ACHN (cell line): Measurements from ENCODE around the gene QSOX2.
A peak's percentile ranks its signal among the peaks of the same experiment; 100 is the strongest.

Experiments used
- DNase-seq: peaks from one replicate; pipeline ENCODE4 v3.0.0-alpha.2; 2015
- in situ Hi-C: cut with HindIII; loops from 2 replicates; pipeline ENCODE4 v1.10.0; 2017; ENCODE audit warnings: low sequenced_read_pairs, low pct_ligation_motif_present, low pct_unique_long_range_greater_than_20kb

Gene QSOX2

GRCh38 chr9:136230773-136231172 is 14.8 kb downstream of the QSOX2 start:
- in situ Hi-C loops, result no loop called here
- DNase-seq, result no peak

DNA sequence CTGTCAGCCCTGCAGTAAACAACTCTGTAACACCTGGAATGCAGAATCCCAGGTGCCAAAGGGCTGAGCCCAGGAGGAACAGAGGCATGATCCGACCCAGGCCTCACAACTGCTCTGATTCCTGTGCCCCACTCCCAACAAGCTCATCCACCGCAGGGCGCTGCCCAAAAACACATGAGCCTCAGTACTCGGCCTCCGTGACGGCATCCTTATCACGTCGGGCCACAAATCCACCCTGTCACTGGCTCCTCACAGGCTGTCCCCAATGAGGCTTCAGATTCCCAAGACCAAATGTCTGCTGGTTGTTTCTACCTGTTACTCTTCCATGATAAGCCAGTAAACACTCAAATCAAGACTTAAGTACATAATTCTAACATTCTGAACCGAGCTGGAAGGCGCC is 15.2 kb downstream of the QSOX2 start:
- in situ Hi-C loops, result no loop called here
- no peak for DNase-seq

- in situ Hi-C loops, result no loop called here
- no peak for DNase-seq
Measured at GRCh38 chr9:136229096-136230065, 16.2 kb downstream of the QSOX2 start.

GRCh38 chr9:136228107-136228875 is 17.3 kb downstream of the QSOX2 start:
- in situ Hi-C loops, result no loop called here
- peak; percentile 66 for DNase-seq

DNA sequence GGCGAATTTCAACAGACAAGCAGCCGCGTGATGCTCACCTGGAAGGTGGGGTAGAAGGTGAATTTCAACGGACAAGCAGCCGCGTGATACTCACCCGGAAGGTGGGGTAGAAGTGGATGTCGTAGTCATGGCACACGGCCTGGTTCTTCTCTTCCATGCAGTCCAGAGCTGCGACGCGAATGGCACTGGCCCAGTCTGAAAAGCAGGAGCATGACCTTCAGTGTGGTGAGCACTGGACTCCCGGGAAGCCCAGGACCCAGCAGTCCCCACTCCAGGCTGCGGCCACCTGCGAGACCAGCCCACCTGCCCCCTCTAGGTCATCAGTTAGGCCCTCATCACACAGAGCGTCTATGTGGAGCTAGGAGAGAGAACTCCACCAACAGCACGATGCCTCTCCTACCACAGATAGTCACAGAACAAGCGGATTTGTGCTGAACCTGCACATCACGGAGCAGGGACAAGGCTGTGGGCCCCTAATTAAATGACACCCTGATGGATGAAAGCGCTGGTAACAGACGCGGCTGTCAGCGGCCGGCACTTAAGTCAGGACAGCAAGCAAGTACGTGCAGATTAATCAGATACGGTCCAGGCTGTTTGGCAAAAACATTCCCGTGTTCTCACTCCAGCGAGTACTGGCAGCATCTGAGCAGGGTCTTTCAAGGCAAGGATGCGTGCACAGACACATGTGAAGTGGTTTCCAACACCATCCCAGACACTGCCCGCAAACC is 18.8 kb downstream of the QSOX2 start:
- DNase-seq, result no peak
- in situ Hi-C loops, result no loop called here

- peak; percentile 55 for DNase-seq
- in situ Hi-C loops, result no loop called here
Measured at GRCh38 chr9:136225748-136226679, 19.6 kb downstream of the QSOX2 start.

GRCh38 chr9:136225366-136225747 is 20.3 kb downstream of the QSOX2 start:
- in situ Hi-C loops, result no loop called here
- no peak for DNase-seq

- in situ Hi-C loops, result no loop called here
- DNase-seq, result no peak
Measured at GRCh38 chr9:136223871-136224640, 21.6 kb downstream of the QSOX2 start.

GRCh38 chr9:136222906-136223285 is 22.7 kb downstream of the QSOX2 start:
- in situ Hi-C loops, result no loop called here
- no peak for DNase-seq

DNA sequence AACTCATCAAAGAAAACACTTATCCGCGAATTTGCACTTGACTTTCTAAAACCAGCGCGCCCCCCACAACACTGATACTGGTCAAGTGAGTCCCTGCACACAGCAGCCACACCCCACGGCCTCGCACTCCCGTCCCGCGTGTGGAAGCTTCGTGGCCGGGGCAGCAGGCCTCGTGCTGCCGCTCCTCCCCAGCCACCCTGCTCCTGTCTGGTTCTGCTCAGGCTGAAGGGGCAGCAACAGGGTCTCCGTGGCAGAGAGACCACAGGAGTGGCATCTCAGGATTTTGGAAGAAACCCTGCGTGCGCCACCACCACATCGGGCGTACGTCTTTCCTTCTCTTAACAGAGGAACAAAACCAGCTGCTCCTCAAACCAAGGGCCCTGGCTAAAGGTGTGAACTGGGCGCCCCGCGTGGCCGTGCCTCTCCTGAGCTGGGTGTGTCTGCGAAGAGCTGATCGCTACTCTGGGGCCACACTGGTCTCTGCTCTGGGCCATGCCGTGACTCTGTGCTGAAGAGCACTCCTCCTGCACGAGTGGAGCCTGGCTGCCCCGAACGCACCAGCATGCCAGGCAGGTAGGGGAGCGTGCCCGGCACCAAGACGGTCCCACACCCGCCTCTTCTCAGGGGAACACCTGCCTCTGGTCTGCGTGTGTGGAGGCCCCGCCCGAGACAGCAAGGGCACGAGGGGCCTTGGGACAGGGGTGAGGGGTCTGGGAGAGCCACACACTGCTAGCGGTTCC is 23.3 kb downstream of the QSOX2 start:
- in situ Hi-C loops, result no loop called here
- no peak for DNase-seq

- DNase-seq, result peak; percentile 82
- in situ Hi-C loops, result no loop called here
Measured at GRCh38 chr9:136220017-136220729, 25.4 kb downstream of the QSOX2 start.

GRCh38 chr9:136219276-136219675 is 26.3 kb downstream of the QSOX2 start:
- no peak for DNase-seq
- in situ Hi-C loops, result no loop called here

GRCh38 chr9:136218673-136219072 is 26.9 kb downstream of the QSOX2 start:
- DNase-seq, result no peak
- in situ Hi-C loops, result no loop called here

GRCh38 chr9:136218271-136218670 is 27.3 kb downstream of the QSOX2 start:
- in situ Hi-C loops, result no loop called here

DNA sequence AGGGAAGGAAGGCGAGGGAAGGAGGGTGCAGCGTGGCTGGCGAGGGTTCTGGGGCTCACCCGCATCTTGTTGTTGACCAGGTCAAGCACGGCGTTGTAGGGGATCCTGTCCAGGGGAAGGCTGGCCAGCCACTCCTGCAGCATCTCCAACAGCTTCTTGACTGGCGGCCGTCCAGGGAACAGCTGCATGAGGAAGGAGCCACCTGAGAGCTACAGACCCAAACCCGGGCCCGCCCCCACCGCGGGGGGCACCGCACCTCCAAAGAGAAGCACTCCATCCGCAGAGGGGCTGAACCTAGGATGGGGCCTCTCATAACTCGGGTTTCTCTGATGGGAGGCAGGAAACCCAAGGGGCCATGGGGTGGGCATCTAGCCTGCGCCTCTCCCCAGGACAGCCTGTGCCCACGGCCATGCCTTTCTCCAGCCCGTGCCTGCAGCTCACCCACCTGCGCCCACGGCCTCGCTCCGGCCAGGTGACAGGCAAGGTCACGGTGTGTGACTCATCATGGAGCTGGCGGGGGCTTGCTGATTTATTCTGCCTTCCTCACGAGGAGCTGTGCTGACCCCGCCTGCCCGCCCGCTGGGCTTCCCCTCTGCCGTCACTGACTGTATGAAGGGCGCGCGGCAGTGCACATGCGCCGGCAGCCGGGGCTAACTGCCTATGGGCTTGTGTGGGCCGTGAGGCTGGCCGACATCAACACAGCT is 28.9 kb downstream of the QSOX2 start:
- in situ Hi-C loops, result no loop called here
- DNase-seq, result no peak

More at GRCh38 chr9:136218271-136218670, 27.3 kb downstream of the QSOX2 start:
- DNase-seq, result no peak

- in situ Hi-C loops, result no loop called here
- DNase-seq, result peak; percentile 36
Measured at GRCh38 chr9:136213733-136214132, 31.9 kb downstream of the QSOX2 start.
